ENCODE results near the gene PCGF3.

PCGF3 gene

DNA sequence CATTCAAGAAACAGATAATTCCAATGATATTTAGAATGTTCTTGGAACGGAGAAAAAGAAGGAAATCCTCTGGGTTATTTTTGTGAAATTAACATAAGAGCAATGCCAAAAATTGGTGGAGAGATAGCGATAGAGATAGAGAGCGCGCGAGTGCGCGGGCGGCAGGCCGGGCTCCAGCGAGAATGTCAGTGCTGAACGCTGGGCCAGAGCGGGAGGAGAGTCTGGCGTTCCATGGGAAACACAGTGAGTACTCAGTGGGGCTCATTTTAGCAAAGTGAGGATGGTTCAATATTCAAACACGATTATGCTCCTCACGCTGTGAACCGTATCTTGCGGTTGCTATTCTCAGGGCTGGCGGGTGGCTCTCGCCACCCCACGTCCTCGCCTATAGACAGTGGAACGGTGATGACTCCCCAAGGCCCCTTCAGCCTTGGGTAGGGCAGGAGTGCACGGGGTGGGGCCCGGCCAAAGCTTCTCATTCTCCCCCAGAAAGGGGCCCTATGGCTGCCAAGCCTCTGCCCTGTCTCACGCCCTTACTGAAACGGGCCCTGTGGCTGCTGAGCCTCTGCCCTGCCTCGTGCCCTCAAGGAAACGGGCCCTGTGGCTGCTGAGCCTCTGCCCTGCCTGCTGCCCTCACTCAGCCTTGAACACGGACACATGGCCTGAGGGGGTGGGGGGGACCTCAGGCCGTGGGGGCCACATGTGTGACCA is 103.4 kb downstream of the PCGF3 start:
- no peaks in the 10 kb centered on the region for H4K20me1 ChIP-seq (ENCODE audit: insufficient read depth, low read length)
- no peak overlapping the region for H2AFZ ChIP-seq (ENCODE audit: low read depth, low read length)
- no peaks in the 10 kb centered on the region for H3K79me2 ChIP-seq (ENCODE audit: low read length)
- H3K36me3 ChIP-seq (replicated peaks; ENCODE audit: low read depth, low read length): no peaks in the 10 kb centered on the region
- no peak overlapping the region for H3K27ac ChIP-seq (ENCODE audit: low read length)
- no peaks in the 10 kb centered on the region for H3K4me1 ChIP-seq (ENCODE audit: low read length)
- no peak overlapping the region for H3K4me2 ChIP-seq (ENCODE audit: low read length)
- no peak overlapping the region for H3K9ac ChIP-seq (ENCODE audit: low read length)
- peaks cover 6% of the 10 kb centered on the region; the same call in 1 of the 2 replicates for H3K27me3 ChIP-seq (ENCODE audit: low read depth, low read length)
- H3K9me3 ChIP-seq (ENCODE audit: insufficient read depth, low read length): no peaks in the 10 kb centered on the region
- TF ChIP-seq EZH2phosphoT487 (IDR thresholded peaks at IDR 0.05; ENCODE audit: low read depth): no peak
- TF ChIP-seq, protein P1, sequence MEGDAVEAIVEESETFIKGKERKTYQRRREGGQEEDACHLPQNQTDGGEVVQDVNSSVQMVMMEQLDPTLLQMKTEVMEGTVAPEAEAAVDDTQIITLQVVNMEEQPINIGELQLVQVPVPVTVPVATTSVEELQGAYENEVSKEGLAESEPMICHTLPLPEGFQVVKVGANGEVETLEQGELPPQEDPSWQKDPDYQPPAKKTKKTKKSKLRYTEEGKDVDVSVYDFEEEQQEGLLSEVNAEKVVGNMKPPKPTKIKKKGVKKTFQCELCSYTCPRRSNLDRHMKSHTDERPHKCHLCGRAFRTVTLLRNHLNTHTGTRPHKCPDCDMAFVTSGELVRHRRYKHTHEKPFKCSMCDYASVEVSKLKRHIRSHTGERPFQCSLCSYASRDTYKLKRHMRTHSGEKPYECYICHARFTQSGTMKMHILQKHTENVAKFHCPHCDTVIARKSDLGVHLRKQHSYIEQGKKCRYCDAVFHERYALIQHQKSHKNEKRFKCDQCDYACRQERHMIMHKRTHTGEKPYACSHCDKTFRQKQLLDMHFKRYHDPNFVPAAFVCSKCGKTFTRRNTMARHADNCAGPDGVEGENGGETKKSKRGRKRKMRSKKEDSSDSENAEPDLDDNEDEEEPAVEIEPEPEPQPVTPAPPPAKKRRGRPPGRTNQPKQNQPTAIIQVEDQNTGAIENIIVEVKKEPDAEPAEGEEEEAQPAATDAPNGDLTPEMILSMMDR (IDR thresholded peaks at IDR 0.05; ENCODE audit: low read depth, low read length): no peak
- no peak overlapping the region for H3K4me3 ChIP-seq (ENCODE audit: low read length)

DNA sequence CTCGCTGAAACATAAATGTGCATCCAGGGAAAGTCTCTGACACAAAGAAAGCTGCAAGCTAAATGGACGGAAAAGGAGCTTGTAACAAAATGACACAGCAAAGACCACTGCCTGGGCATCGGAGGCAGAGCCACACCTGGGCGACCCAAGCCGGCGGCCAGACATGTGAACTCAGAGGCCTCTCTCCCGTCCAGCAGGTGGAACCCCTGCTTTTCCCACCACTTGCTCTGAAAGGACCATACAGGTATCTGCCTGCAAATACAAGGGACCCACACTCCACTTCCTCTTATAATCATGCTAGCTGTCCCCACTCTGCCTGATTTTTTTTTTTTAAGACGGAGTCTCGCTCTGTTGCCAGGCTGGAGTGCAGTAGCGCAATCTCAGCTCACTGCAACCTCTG is 108.3 kb downstream of the PCGF3 start:
- Histone ChIP-seq H3K27ac (ENCODE audit: low read length) (no peak overlapping the region), H3K9ac (ENCODE audit: low read length) (no peak overlapping the region), H4K20me1 (ENCODE audit: insufficient read depth, low read length) (no peaks in the 10 kb centered on the region), H3K79me2 (ENCODE audit: low read length) (no peaks in the 10 kb centered on the region), H3K9me3 (ENCODE audit: insufficient read depth, low read length) (no peaks in the 10 kb centered on the region), H3K36me3 (replicated peaks; ENCODE audit: low read depth, low read length) (no peaks in the 10 kb centered on the region), H2AFZ (ENCODE audit: low read depth, low read length) (no peak overlapping the region), H3K4me3 (ENCODE audit: low read length) (no peak overlapping the region), H3K4me1 (ENCODE audit: low read length) (no peaks in the 10 kb centered on the region), H3K27me3 (ENCODE audit: low read depth, low read length) (peaks cover 12% of the 10 kb centered on the region), H3K4me2 (ENCODE audit: low read length) (no peak overlapping the region)
- no peak for TF ChIP-seq EZH2phosphoT487 (IDR thresholded peaks at IDR 0.05; ENCODE audit: low read depth)

DNA sequence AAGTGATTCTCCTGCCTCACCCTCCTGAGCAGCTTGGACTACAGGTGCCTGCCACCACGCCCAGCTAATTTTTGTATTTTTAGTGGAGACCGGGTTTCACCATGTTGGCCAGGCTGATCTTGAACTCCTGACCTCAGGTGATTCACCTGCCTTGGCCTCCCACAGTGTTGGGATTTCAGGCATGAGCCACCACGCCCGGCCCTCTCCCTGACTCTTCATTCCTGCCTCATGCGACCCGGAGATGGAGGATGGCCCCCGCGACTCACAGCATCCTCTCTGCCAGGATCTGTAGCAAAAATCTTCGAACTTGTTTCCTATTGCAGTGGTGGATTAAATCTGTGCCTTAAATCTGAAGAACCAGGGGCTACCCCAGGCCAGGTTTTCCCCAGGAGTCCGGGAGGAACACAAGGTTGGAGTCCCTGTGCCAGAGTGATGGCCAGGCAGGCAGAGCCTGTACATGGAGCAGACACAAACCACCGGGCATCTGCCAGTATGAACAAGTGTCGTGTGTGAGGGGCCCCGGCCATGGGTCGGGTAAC is 108.7 kb downstream of the PCGF3 start:
- Histone ChIP-seq H3K4me2 (ENCODE audit: low read length) (no peak overlapping the region), H3K9ac (ENCODE audit: low read length) (no peak overlapping the region), H3K4me3 (ENCODE audit: low read length) (no peak overlapping the region), H3K27me3 (ENCODE audit: low read depth, low read length) (peaks cover 12% of the 10 kb centered on the region), H3K9me3 (ENCODE audit: insufficient read depth, low read length) (no peaks in the 10 kb centered on the region), H3K79me2 (ENCODE audit: low read length) (no peaks in the 10 kb centered on the region), H3K36me3 (replicated peaks; ENCODE audit: low read depth, low read length) (no peaks in the 10 kb centered on the region), H3K27ac (ENCODE audit: low read length) (no peak overlapping the region), H2AFZ (ENCODE audit: low read depth, low read length) (no peak overlapping the region), H3K4me1 (ENCODE audit: low read length) (no peaks in the 10 kb centered on the region), H4K20me1 (ENCODE audit: insufficient read depth, low read length) (no peaks in the 10 kb centered on the region)
- TF ChIP-seq, protein P1 (IDR thresholded peaks at IDR 0.05; ENCODE audit: low read depth, low read length): no peak
- TF ChIP-seq EZH2phosphoT487 (IDR thresholded peaks at IDR 0.05; ENCODE audit: low read depth): no peak

DNA sequence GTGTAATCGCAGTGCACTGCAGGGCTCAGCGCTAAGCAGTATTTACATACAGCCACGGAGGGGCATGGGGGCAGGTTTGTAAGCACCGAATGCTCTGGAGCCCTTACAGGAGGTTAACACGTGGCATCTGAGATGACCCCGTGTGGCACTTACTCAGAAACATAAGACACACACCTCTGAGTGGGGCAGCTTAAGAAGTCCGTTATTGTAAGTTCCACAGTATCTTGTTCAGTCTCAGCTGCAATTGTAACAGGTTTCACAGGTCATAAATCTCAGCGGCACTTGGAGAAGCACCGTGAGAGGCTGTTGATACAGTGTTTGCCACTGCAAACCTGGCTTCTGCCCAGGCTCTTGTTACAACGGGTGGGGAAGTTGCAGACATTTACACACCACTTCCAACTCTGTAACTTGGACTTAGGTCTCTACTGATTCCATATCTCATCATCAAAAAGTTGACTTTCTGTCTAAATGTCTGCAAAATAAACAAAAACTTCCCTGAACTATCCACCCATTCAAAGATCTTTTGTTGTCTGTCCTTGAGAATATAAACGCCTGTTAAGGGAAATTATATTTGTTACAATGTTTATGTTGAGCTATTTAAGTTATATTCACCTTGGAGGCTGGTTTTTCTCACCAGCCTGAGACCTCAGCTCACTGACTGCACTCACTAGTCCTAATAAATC is 110.0 kb downstream of the PCGF3 start:
- H3K27me3 ChIP-seq (ENCODE audit: low read depth, low read length): peaks cover 12% of the 10 kb centered on the region
- no peaks in the 10 kb centered on the region for H3K9me3 ChIP-seq (ENCODE audit: insufficient read depth, low read length)
- TF ChIP-seq, protein P1 (IDR thresholded peaks at IDR 0.05; ENCODE audit: low read depth, low read length): no peak
- TF ChIP-seq EZH2phosphoT487 (IDR thresholded peaks at IDR 0.05; ENCODE audit: low read depth): no peak
- H3K4me2 ChIP-seq (ENCODE audit: low read length): no peak overlapping the region
- no peaks in the 10 kb centered on the region for H3K4me1 ChIP-seq (ENCODE audit: low read length)
- no peak overlapping the region for H3K27ac ChIP-seq (ENCODE audit: low read length)
- no peak overlapping the region for H2AFZ ChIP-seq (ENCODE audit: low read depth, low read length)
- no peaks in the 10 kb centered on the region for H3K79me2 ChIP-seq (ENCODE audit: low read length)
- H3K9ac ChIP-seq (ENCODE audit: low read length): no peak overlapping the region
- no peak overlapping the region for H3K4me3 ChIP-seq (ENCODE audit: low read length)
- H4K20me1 ChIP-seq (ENCODE audit: insufficient read depth, low read length): no peaks in the 10 kb centered on the region
- no peaks in the 10 kb centered on the region for H3K36me3 ChIP-seq (replicated peaks; ENCODE audit: low read depth, low read length)

All from OCI-LY3 (cell line).